Left cardiac atrium (tissue), 4 donors: ENCODE measurements around the gene RNH1. TPM values are rescaled to one million over a fixed set of nuclear protein-coding genes. Genes with fewer than 3 reads are reported as not detected.
"Not testable (repeated sequence)": the region's sequence is repeated elsewhere in the genome, so short reads cannot be mapped to it uniquely, and the experiment has no call there.

Source experiments
- ATAC-seq, 2 donors: fragments of 200-7000 bp; cut with Tn5 transposase; one replicate each; pipeline ENCODE4 v1.9.1; 2020; ENCODE audit warnings: mild to moderate bottlenecking in 2 of 2, moderate library complexity in 2 of 2
- DNase-seq: peaks from one replicate; pipeline ENCODE4 v3.0.0-alpha.2; 2020
- intact Hi-C, 2 donors: fragments of 100-400 bp; cut with DNase I; formaldehyde crosslinking; loops; one replicate each; pipeline versions ENCODE4 v1.14.1 to v1.15.1; 2022 to 2023
- total RNA-seq, 2 donors: library from RNA; stranded (reverse); fragmentation: NEBNext Ultra II Directional; extraction: Animal tissue kit (Norgen Biotek cat#: 25700); gene quantifications; one replicate each; pipeline ENCODE4 v1.2.1, GENCODE V29; 2021
- donor health status: DM: no; HTN: yes; CAD: no.
- donor health status: DM: no; HTN: yes; CAD: no; lungs with severe emphysema.
- donor health status: DM: yes; HTN: yes; CAD: no.
- donor health status: Dilated cardiomyopathy.

The RNH1 gene
- total RNA-seq, 2 donors from 2014 or later, result 153 to 159 TPM

- ATAC-seq, result no peak
- intact Hi-C loops, result no loop called here
- DNase-seq, result peak; percentile 15
Measured at GRCh38 chr11:528815-529727, 22.0 kb upstream of the RNH1 start.

DNA sequence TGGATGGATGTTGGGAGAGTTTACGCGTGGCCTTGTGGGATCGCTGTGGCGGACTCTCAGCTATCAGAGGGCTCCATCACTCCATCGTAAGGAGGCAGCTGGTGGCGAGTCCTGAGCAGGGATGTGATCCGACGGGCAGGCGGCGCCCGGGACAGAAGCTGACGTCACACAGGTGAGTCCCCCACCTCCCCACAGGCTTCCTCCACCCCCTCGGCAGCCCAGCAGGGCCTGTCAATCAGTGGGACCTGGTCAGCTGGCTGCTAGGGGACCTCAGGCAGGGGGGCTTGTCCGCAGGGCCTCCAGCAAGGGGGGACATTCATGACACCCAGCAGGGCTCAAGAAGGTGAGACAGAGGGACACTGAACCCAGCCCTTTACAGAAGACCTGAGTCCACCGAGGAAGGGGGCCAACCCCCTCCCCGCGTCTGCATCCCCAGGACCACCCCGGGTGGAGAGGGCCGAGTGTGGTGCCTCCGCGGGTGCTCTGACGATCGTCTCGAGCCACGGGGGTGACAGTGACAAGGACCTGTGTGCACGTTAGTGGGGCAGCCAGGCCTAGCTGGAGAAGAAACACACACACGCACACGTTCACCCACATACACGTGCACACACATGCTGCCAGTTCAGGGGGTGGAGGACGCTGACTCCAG is 21.2 kb upstream of the RNH1 start:
- no peak for ATAC-seq
- peak; percentile 21 for DNase-seq
- intact Hi-C loops, result no loop called here

DNA sequence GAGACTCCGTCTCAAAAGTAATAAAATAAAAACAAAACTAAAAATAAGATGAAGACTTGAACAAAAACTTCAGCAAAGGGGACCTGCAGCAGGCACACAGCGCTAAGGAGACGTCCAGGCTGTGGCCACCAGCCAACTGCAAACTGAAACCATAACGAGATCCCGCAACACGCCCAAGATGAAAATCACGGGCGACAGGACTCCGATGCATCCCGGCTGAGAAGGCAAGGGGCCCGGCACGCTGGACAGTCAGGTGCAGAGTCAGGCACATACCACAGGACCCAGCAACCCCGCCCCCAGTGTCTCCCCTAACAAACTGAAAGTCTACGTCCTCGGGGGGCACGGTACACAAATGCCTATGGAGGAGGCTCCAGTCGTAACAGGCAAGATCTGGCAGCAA is 19.1 kb upstream of the RNH1 start:
- DNase-seq (peak; percentile 18), ATAC-seq (no peak)
- intact Hi-C loops, result no loop called here

GRCh38 chr11:521177-521688 is 14.2 kb upstream of the RNH1 start:
- ATAC-seq (no peak), DNase-seq (no peak)
- intact Hi-C loops, result no loop called here

GRCh38 chr11:520428-521176 is 13.6 kb upstream of the RNH1 start:
- ATAC-seq (no peak), DNase-seq (peak; percentile 21)
- intact Hi-C loops, result no loop called here

GRCh38 chr11:518463-519202 is 11.6 kb upstream of the RNH1 start:
- ATAC-seq (peak; percentile 98), DNase-seq (peak; percentile 94)
- intact Hi-C loops, result loop anchor here in 1 of 2 donors (5.0 kb wide), 1 partner anchor 111 kb away; no protein-coding TSS in a partner anchor

DNA sequence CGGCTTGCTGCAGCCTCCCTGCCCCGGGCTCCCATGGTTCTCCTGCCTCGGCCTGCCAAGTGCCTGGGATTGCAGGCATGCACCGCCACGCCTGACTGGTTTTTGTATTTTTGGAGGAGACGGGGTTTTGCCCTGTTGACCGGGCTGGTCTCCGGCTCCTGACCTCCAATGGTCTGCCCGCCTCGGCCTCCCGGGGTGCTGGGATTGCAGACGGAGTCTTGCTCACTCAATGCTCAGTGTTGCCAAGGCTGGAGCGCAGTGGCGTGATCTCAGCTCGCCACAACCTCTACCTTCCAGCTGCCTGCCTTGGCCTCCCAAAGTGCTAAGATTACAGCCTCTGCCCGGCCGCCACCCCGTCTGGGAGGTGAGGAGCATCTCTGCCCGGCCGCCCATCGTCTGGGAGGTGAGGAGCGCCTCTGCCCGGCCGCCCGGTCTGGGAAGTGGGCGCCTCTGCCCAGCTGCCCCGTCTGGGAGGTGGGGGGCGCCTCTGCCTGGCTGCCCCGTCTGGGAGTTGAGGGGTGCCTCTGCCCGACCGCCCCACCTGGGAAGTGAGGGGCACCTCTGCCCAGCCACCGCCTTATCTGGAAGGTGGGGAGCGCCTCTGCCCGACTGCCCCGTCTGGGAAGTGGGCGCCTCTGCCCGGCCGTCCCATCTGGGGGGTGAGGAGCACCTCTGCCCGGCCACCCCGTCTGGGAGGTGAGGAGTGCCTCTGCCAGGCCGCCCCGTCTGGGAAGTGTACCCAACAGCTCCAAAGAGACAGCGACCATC is 10.1 kb upstream of the RNH1 start:
- intact Hi-C loops, result loop anchor here in 1 of 2 donors (5.0 kb wide), 1 partner anchor 110 kb away; no protein-coding TSS in a partner anchor
- peak; percentile 22 for DNase-seq
- not testable (repeated sequence) for ATAC-seq

DNA sequence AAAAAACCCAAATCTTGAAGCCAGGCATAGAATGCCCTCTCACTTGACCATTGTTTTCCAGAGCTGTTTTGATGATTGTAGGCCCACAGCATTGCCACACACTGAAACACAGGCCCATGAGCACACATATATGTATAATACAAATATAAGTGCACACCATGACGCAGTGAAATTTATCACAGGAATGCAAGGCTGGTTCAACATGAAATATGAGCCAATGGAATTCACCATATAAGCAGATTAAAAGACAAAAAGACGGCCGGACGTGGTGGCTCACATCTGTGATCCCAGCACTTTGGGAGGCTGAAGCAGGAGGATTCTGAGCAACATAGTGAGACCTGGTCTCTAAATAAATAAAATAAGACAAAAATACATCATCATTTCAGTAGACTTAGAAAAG is 9.4 kb upstream of the RNH1 start:
- no peak for DNase-seq
- no peak for ATAC-seq
- intact Hi-C loops, result loop anchor here in 1 of 2 donors (5.0 kb wide), 1 partner anchor 109 kb away; no protein-coding TSS in a partner anchor

DNA sequence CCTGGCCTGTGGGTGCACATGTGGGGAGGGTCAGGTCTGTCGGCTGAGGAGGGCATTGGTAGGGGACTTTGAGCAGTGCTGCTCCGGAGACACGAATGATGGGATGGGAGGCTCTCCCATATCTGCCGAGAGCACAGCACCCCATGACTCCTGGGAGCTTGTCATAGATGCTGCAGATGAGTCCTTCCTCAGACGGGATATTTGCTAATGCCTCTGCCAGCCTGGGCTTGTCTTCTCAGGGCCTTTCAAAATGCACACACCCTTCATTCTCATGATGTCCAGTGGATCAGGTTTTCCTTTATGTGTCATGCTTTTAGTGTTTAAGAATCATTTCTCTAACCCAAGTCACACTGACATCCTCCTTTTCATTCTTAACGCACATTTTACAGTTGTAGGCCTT is 8.1 kb upstream of the RNH1 start:
- no peak for ATAC-seq
- intact Hi-C loops, result loop anchor here in 1 of 2 donors (5.0 kb wide), 1 partner anchor 108 kb away; no protein-coding TSS in a partner anchor
- no peak for DNase-seq

- intact Hi-C loops, result loop anchor here in 1 of 2 donors (5.0 kb wide), 1 partner anchor 107 kb away; no protein-coding TSS in a partner anchor
- DNase-seq, result no peak
- ATAC-seq, result no peak
Measured at GRCh38 chr11:514606-515005, 7.6 kb upstream of the RNH1 start.

DNA sequence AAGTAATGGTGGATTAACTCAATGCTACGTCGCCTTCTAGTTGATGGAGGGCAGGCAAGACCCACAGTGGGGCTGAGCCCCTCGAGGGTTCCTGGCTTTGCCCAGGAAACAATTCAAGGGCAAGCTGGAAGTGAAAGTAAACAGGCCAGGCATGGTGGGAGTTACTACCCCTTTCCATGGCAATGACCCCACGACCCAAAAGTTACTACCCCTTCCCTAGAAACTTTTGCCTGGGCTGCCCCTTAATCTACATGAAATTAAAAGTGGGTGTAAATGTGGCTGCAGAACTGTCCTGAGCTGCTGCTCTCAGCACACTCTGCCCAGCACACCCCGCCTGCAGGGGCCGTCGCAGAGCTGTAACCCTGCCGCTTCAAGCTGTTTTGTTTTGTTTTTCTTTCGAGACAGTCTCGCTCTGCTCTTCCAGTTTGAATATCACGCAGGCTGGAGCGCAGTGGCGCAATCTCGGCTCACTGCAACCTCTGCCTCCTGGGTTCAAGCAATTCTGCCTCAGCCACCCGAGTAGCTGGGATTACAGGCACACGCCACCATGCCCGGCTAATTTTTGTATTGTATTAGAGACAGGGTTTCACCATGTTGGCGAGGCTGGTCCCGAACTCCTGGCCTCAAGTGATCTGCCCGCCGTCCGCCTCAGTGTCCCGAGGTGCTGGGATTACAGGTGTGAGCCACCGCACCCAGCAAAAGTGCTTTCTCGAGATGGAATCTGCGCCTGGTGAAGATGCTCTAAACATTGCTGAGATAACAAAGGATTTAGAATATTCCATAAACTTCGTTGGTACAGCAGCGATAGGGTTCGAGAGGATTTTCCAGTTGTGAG is 5.9 kb upstream of the RNH1 start:
- DNase-seq (no peak), ATAC-seq (no peak)
- intact Hi-C loops, result no loop called here

- ATAC-seq, result no peak
- intact Hi-C loops, result no loop called here
- no peak for DNase-seq
Measured at GRCh38 chr11:508956-509355, 1.9 kb upstream of the RNH1 start.

- DNase-seq (no peak), ATAC-seq (no peak)
- intact Hi-C loops, result no loop called here
Measured at GRCh38 chr11:507727-508515, 879 bp upstream of the RNH1 start.

GRCh38 chr11:506238-506994 is 626 bp downstream of the RNH1 start:
- intact Hi-C loops, result loop anchor here in 1 of 2 donors (1.0 kb wide), 1 partner anchor 58 kb away; no protein-coding TSS in a partner anchor
- ATAC-seq, result peak; percentile 86 to 87
- peak; percentile 99 for DNase-seq

DNA sequence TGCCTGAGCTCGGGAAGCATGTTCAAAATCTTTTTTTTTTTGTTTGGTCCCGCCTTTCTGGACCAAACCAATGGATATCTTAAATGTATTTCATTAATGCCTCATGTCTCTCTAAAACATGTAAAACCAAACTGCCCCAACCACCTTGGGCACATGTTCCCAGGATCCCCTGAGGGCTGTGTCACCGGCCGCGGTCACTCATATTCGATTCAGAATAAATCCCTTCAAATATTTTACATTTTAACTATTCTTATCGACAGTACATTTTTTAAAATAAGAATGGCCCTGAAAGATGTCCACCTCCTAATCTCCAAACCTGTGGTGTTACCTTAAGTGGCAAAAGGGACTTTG is 2.1 kb downstream of the RNH1 start:
- intact Hi-C loops, result no loop called here
- no peak for ATAC-seq
- DNase-seq, result no peak
